HEK293 (cell line): ENCODE data around the gene CD3D.

Source experiments
- GLI2 ChIP-seq: fragments of 450-650 bp; formaldehyde crosslinking; IDR thresholded peaks from 2 replicates; pipeline ENCODE4; 2017; ENCODE audit warnings: missing biosample characterization, missing genetic modification characterization, low read depth, borderline replicate concordance
- HOXC10 ChIP-seq: sonication (generic); formaldehyde crosslinking; IDR thresholded peaks from 2 replicates; pipeline ENCODE4 v1.8.1; 2023; ENCODE audit warnings: mild to moderate bottlenecking, missing genetic modification reagents
- ZNF544 ChIP-seq: fragments of 450-650 bp; formaldehyde crosslinking; IDR thresholded peaks from 2 replicates; pipeline ENCODE4 v1.5.0; 2017; ENCODE audit warnings: missing biosample characterization, missing genetic modification characterization
- ZNF585B ChIP-seq: fragments of 450-650 bp; formaldehyde crosslinking; IDR thresholded peaks from 2 replicates; pipeline ENCODE4 v1.5.1; 2016; ENCODE audit warnings: missing biosample characterization, missing genetic modification characterization
- ZNF677 ChIP-seq: fragments of 450-650 bp; IDR thresholded peaks from 2 replicates; pipeline ENCODE4 v1.5.0; 2018; ENCODE audit warnings: missing biosample characterization, mild to moderate bottlenecking, missing genetic modification characterization, moderate library complexity
- TF ChIP-seq, protein P1 (sequence below): fragments of 450-650 bp; formaldehyde crosslinking; IDR thresholded peaks from 2 replicates; pipeline ENCODE4 v1.5.1; 2016; ENCODE audit warnings: missing biosample characterization, missing genetic modification characterization
- TF ChIP-seq, protein P2 (sequence below): fragments of 450-650 bp; formaldehyde crosslinking; IDR thresholded peaks from 2 replicates; pipeline ENCODE4 v1.5.1; 2016; ENCODE audit warnings: missing biosample characterization, missing genetic modification characterization
- TF ChIP-seq, protein P3 (sequence below): fragments of 450-650 bp; formaldehyde crosslinking; optimal IDR thresholded peaks from 2 replicates; pipeline ENCODE3; 2016; ENCODE audit warnings: missing biosample characterization, mild to moderate bottlenecking, missing genetic modification characterization
- TF ChIP-seq, protein P4 (sequence below): fragments of 450-650 bp; formaldehyde crosslinking; IDR thresholded peaks from 2 replicates; pipeline ENCODE4 v1.5.1; 2016; ENCODE audit warnings: missing biosample characterization, missing genetic modification characterization

DNA sequence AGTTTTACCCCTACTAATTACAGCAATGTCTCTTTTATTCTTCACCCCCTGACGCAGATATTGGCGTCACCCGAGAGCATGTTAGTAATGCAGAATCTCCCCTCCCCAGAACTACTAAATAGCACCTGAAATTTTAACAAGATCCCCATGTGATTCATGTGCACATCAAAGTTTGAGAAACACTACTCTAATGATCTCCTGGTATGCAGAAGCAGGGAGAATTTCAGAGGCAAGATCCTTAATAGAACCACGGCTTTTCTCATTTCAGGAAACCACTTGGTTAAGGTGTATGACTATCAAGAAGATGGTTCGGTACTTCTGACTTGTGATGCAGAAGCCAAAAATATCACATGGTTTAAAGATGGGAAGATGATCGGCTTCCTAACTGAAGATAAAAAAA lies 7.0 kb upstream of the CD3D start:
- no peak for TF ChIP-seq ZNF677 (tag by site-specific recombination)
- no peak for TF ChIP-seq ZNF585B (tag by site-specific recombination)
- TF ChIP-seq, protein P1, sequence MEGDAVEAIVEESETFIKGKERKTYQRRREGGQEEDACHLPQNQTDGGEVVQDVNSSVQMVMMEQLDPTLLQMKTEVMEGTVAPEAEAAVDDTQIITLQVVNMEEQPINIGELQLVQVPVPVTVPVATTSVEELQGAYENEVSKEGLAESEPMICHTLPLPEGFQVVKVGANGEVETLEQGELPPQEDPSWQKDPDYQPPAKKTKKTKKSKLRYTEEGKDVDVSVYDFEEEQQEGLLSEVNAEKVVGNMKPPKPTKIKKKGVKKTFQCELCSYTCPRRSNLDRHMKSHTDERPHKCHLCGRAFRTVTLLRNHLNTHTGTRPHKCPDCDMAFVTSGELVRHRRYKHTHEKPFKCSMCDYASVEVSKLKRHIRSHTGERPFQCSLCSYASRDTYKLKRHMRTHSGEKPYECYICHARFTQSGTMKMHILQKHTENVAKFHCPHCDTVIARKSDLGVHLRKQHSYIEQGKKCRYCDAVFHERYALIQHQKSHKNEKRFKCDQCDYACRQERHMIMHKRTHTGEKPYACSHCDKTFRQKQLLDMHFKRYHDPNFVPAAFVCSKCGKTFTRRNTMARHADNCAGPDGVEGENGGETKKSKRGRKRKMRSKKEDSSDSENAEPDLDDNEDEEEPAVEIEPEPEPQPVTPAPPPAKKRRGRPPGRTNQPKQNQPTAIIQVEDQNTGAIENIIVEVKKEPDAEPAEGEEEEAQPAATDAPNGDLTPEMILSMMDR (tag by site-specific recombination) = no peak
- TF ChIP-seq, protein P2, sequence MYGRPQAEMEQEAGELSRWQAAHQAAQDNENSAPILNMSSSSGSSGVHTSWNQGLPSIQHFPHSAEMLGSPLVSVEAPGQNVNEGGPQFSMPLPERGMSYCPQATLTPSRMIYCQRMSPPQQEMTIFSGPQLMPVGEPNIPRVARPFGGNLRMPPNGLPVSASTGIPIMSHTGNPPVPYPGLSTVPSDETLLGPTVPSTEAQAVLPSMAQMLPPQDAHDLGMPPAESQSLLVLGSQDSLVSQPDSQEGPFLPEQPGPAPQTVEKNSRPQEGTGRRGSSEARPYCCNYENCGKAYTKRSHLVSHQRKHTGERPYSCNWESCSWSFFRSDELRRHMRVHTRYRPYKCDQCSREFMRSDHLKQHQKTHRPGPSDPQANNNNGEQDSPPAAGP = no peak
- TF ChIP-seq, protein P3, sequence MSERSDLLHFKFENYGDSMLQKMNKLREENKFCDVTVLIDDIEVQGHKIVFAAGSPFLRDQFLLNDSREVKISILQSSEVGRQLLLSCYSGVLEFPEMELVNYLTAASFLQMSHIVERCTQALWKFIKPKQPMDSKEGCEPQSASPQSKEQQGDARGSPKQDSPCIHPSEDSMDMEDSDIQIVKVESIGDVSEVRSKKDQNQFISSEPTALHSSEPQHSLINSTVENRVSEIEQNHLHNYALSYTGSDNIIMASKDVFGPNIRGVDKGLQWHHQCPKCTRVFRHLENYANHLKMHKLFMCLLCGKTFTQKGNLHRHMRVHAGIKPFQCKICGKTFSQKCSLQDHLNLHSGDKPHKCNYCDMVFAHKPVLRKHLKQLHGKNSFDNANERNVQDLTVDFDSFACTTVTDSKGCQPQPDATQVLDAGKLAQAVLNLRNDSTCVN (tag by site-specific recombination) = no peak
- TF ChIP-seq GLI2 = no peak
- no peak for TF ChIP-seq HOXC10 (CRISPR knock-in tag)
- no peak for TF ChIP-seq ZNF544
- TF ChIP-seq, protein P4, sequence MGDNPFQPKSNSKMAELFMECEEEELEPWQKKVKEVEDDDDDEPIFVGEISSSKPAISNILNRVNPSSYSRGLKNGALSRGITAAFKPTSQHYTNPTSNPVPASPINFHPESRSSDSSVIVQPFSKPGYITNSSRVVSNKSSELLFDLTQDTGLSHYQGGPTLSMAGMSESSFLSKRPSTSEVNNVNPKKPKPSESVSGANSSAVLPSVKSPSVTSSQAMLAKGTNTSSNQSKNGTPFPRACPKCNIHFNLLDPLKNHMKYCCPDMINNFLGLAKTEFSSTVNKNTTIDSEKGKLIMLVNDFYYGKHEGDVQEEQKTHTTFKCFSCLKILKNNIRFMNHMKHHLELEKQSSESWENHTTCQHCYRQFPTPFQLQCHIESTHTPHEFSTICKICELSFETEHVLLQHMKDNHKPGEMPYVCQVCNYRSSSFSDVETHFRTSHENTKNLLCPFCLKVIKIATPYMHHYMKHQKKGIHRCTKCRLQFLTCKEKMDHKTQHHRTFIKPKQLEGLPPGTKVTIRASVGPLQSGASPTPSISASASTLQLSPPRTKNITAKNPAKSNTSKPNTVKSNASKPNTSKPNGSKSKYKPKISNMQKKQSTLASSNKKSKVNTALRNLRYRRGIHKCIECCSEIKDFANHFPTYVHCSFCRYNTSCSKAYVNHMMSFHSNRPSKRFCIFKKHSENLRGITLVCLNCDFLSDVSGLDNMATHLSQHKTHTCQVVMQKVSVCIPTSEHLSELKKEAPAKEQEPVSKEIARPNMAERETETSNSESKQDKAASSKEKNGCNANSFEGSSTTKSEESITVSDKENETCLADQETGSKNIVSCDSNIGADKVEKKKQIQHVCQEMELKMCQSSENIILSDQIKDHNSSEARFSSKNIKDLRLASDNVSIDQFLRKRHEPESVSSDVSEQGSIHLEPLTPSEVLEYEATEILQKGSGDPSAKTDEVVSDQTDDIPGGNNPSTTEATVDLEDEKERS = no peak
